Stimulated activated CD4-positive, alpha-beta T cell treated with anti-CD3 and anti-CD28 coated beads, TNF-alpha, amount 100 ng/mL, for 4 hours (primary cell): ENCODE data around the gene FARSB.

Experiments
- DNase-seq, 3 experiments: peaks; one replicate each; pipeline ENCODE4 v3.0.0-alpha.2; 2020; ENCODE audit warnings: low read depth in 3 of 3

Gene FARSB

DNA sequence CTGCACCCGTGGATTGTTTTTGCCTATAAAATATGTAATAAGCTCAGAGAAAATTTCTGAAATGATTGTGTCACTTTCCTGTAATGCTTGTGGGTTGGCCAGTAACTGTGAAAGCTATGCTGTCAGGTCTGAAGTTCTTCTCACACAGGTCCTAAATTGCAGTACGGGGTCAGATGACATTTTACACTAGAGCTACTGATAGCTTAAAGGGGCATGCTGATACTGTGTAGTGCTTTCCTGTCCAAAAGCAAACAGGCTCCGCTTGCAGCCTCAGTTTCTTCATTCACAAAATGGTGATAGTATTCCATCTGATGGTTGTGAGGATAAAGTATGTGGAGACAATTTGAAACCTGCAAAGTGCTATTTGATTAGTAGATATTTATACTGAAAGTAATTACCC, 7.6 kb upstream of the FARSB start:
- no peak for DNase-seq

DNA sequence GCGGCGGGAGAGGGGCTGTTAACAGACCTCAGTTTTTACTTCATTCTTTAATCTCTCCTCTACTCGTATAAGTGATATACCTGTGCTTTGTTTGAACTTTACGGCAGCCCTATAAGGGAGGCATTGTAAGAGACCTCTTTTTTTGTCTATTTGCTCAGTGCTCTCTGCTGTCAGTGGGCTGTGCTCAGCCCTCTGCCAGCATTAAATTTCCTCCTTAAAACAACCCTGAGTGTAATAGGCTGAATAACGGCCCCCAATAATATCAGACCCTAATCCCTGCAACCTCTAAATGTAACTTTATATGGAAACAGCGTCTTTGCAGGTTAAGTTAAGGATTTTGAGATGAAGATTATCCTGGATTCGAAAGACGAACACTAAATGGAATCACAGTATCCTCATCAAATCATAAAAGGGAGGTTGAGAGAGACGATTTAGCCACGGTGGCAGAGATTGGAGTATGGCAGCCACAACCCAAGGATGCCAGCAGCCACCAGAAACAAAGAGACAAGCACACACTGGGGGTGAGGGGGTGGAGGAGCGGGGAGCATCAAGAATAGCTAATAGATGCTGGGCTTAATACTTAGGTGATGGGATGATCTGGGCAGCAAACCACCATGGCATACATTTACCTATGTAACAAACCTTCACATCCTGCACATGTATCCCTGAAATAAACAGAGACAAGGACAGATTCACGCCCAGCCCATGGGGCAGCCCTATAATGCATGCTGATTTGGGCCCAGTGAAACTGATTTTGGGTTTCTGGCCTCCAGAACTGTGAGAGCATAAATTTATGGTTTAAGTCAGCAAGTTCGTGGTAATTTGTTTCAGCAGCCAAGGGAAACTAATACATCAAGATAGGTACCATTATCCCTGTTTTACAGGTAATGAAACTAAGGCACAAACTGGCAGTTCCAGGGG, 894 bp upstream of the FARSB start:
- DNase-seq, result no peak

DNA sequence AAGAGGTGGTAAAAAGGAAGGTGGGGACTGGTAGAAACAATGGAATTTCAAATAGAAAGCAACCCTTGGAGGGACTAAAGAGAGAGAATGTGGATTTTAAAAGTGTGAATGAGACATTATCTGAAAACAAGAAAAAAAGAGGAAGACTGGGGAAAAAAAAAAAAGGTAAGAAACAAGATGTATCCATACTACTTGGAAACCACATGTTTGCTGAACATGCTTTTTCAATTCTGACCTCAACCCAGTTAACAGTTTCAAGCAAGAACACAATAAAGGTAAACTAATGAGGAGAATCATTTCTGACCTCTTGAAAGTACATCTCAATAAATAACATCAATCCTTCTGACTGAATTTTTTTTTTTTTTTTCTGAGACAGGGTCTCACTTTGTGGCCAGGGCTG, 2.6 kb downstream of the FARSB start:
- no peak for DNase-seq

DNA sequence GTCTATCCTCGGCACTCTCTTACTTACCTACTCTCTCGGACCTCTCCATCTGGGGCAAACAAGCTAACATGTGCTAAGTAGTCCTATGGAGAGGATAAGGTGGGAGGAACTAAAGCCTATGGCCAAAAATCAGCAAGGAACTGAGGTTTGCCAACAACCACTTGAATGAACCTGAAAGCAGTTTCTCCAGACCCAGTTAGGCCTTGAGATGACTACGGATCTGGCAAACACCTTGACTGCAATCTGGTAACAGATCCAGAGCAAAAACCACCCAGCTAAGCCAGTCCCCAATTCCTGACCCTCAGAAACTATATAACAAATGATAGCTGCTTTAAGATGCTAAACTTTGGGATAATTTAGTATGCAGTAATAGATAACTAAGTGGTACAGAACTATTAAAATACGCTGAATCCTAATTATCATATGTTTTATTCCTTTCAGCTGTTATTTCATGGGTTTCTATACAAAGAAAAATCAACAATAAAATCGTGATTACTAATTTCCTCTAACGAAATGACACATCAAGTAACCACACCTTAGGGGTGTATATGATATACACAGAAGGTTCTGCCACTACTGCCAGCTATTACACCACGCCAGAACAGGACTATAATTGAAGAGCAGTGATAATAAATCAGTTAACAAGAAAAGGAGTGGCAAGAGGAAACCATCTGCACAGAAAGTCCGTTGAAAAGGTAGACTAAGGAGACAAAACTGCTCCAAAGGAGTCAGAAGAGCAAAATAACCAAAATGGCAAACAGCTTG, 3.2 kb downstream of the FARSB start:
- DNase-seq, result no peak

DNA sequence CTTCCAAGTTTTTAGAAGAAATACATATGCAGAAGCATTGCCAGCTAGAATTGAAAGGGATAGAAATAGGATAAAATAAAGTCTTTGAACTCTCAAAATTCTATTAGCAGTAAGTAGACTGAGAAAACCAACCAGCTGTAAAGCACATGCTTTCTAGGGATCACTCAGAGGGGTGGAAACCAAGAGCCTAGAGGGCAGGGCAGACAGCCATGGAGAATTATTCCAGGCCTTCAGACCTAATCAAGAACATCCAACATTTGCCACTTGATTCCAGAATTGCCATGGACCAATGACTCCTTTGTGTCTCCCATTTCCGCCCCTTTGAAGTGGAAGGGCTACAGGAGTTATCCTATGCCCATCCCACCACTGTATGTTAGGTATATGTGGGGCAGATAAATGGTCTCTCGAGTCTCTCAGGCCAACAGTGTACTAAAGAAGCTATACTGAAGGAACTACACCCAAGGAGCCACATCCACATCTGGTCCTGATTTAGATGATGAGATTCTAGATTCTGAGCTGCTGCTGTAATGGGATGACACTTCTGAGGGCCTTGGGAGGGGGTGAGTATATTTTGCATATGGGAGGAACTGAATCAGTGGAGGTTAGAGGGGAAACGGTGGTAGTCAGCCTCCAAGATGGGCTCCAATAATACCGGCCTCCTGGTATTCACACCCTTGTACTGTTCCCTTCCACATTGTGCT, 4.0 kb downstream of the FARSB start:
- no peak for DNase-seq

DNA sequence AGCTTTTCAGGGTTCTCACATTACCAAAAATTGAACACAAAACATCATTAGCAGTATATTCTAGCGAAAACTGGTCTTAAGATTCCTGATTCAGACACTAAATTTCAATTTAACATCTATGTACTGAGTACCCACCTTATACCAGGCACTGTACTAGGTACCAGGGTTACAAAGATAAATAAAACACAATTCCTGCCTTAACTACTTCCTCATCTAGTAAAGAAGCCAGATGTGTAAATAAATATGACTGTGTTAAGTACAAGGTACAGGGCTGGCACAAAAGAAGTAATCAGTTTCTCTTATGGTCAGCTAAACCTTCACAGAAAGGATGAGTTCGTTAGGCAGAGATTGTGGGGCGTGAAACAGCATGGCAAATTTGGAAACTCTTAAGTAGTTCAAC, 6.1 kb downstream of the FARSB start:
- no peak for DNase-seq

DNA sequence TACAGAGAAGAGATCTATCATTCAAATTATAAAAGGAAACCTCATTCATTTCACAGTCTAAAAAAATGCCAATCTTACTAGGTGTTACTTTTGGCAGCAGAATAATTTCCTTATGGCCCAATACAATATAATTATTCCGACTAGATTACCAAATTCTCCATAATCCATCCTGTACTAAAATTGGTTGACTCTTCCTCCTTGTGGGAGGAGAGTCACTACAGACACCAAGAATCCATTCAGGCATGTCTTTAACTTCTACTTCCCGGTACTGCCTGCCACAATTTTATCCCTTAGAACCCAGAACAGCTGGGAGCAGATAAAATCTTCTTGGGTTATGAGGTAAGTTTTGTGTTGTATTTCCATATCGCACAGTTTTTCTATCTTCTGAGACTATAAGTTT, 9.9 kb downstream of the FARSB start:
- no peak for DNase-seq

DNA sequence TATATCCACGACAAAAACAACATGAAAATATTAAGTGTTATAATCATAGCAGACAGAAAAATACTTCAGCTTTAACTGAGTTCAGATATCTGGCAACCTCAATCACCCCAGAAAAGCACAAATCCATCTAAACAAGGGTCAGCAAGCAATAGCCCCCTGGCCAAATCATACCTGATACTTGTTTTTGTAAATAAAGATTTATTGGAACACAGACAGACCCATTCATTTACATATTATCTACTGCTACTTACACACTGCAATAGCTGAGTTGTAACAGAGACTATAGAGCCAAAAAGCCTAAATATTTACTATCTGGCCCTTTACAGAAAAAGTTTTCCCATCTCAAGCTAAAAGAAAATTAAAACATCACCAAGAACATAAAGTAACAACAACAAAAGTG, 12.8 kb downstream of the FARSB start:
- no peak for DNase-seq

DNA sequence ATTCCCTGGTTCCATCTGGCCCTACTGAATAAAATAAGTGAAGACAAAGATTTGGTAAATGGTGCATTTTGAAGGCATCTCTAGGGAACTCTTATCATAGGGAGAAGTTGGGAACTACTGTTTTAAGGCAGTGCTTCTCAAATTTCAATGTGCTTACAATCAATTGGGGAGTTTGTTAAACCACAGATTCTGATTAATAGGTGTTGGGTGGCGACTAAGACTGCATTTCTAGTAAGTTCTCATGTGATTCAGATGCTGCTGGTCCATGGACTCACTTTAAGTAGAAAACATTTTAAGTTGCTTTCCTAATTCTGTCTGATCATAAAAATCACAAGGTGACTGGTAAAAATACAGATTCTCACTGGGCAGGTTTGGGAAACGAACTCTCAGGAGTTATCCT, 14.6 kb downstream of the FARSB start:
- no peak for DNase-seq

DNA sequence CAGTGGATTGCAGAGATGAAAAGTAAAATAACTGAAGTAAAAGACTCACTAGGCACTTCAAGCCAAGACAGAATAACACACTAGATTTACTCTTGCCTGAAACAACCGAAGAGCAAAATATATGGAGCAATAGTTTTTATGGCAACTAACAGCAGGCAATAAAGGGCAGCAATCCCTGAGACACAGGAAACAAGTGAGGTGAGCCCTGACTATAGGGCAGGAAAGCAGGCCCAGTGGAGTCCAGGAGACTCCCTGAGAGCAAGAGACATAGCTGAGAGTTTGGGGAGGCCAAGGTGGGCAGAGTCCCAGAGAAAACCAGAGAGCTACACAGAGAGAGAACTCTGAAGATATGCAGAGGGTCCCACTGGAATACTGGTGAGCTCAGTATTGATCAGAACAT, 18.8 kb downstream of the FARSB start:
- DNase-seq, result no peak

DNA sequence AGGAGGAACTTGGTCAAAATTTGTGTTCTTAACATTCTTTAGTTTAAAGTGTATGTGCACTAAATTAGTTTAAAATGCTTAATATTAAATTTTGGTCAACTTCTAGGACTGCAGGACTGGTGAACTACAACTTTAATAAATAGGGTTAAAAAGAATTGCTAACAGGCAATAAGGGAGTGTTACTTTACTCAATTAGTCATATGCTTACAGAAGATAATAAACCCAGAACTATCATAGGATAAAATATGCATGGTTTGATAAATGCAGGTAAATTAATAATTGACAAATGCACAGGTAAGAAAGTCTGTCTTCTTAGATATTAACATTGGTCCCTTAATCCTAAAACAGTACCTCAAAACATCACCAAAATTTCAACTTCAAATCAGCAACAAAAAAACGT, 20.6 kb downstream of the FARSB start:
- no peak for DNase-seq

DNA sequence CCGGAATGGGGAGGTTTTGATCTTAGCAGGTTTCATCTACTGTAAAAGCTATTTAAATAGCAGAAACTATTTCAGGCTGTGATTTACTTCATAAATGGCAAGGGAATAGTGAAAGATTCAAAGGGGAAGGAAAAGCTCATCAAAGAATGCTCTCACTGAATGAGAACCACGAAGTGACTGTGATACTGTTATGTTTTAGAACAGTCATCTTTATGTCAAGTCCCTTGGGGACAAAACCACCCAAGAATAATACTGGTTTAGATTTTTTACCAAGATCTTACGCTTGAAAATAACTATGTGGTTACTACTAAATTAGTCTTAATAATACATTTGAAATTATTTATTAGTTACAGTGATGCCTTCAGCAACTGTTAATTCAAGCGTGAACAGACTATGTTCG, 28.1 kb downstream of the FARSB start:
- DNase-seq, result no peak

DNA sequence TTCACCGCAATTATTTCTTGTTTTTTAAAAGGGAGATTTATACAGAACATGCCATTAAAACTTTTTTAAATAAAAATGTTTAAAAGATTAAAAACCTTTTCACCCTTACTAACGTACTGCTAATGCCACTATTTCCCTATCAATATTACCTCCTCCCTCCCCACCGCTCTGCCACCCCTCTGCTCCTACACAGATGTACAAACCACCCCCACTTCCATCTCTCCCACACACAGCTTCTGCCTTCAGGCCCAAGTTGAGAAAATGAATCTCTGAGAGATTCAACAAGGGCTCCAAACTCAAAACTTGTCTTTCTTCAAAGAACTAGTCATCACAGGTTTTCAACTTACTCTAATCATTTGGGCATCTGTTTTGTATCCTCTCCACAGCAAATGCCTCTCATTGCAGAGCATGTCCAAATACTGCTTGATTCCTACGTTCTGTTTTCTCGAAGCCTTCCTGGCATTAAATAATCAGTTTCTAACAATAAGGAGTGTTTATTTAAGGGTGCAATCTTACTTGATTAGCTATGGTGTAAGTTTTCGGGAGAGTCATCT, 32.1 kb downstream of the FARSB start:
- no peak for DNase-seq

DNA sequence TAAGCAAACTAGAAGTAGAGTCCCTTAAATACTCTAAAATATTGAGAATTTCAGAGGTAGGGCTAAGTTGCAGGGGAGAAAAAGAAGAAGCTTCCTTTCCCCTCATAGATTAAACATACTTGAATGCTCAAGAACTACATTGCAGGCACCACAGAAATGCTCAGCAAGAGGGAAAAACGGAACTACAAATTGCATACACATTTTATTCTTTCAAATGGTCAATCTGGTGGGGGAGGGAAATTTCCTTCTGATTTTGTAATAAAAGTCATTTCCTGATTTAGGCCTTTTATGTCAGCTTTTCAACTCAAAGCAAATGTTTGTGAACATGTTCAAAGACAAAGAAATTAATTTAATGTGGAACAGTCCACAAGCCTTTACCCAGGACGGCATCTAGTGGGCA, 33.0 kb downstream of the FARSB start:
- no peak for DNase-seq

DNA sequence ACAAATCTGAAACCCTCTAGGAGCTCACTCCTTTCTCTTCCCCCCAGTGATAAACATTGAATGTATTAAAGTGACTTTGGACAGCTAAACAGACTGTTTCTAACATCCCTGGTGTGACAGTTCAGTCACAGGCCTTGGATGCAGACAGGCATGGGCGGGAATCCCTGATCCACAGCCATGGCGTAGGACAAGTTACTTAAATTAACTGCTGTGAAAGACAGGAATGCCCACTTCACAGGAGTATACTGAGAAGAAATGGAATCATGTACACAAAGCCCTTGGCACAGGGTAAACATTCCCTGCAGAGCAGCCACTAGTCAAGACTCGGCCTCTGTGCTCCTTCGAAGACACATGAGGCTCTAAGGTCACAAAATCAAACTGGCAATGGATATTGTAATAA, 34.0 kb downstream of the FARSB start:
- no peak for DNase-seq

DNA sequence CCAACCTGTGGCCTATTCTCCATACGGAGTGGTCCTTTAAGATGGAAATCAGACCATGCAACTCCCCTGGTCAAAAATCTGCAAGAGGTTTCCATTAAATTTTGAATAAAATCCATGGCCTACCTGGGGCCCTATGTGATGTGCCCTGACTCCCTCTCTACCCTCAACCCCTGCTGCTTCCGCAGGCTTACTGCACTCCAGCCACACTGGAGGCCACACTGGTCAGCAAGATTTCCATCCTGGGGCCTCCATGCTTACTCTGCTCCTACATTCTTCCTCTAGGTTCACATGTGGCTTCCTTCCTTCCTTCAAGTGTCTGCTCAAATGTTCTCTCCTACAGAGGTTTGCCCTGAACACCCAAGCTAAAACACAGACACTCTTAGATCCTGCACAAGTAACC, 40.6 kb downstream of the FARSB start:
- DNase-seq, result no peak

DNA sequence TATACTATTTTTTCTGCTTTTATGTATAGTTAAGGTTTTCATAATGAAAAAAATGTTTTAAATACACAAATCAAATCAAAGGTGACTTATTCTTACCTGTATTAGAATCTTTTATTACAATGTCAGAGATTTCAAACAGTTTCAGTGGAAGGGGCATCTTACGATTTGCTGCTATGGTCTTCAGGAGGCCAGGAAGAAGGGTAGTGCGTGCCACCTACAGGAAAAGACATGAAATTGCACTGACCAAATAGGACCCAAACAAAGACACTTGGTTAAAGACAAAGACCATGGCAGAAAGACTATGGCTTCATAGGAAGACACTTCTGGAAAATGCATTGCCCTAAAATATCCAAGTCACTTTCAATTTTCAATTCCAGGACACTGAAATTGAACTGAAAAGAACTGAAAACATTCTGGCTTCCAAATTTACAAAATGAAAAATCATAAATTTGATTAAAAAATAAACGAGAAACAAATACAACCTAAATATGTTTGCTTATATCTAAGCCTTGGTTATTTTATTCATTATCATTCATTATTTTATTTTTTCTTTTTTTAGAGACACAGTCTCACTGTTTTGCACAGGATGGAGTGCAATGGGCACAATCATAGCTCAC, 42.1 kb downstream of the FARSB start:
- no peak for DNase-seq

DNA sequence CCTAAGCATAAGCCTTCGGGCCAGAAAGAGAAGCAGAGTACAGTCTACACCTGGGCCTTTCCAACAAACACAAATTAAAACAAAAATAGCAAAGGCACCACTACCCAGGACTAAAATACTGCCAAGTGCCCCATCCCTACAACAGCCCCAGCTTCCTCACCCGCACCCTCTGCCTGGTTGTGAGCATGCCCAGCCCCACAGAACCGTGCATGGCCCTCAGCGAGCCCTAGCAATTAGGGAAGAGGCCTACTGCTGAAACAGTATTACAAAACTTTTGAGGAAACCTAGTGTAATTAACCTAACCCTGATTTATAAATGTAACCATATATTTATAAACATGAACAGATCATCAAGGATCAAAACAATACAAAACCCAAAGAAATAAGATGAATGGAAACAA, 44.2 kb downstream of the FARSB start:
- DNase-seq, result no peak

DNA sequence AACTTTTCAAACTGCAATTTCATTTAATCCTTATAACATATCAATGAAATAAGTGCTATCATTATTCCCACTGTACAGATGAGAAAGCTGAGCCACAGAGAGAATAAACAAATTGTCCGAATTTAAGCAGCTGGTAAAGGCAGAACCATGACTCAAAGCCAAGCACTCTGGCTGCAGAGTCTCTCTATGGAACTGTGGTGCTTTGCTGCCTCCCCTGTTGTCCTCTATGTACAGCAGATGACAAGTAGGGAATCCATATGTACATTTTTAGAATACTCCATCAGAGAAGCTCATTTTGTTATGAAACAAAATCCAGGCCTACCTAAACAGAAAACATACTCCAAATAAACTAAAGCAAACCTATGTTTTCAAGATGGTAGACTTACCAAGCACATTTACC, 45.1 kb downstream of the FARSB start:
- DNase-seq, result no peak

DNA sequence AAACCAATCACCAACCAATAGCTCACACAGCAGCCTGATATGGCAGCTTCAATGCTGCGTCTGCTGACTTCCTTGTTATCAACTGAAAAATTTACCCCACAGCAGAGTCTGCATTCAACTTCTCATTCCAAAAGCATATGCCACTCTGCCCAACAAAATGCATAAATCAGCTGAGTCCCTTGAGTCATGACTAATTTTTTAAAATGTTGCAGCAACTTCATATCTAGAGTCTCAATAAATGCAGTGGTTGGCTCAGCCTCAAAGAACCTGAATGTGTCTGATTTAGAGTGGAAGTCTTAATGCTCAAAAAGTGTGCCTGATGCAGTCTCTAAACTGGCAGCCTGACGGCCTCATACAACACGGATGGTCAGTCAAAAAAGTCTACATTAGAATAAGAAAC, 46.5 kb downstream of the FARSB start:
- DNase-seq, result no peak

DNA sequence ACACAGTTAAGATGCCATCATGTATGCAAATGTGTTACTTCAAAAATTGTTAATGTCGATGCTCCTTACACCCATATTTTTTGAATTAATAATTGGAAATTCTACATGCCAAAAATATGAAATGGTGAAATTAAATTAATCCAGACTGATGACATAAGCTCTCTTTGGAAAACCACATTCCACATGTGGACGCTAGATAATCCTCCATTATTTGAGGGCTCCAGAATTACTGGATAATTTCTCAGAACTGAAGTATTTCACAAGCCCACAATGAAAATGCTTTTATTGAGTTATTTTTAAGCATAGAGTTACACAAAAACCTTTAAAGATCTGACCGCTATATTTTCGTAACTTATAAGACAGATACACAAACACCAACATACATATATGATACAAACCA, 47.8 kb downstream of the FARSB start:
- DNase-seq, result no peak

DNA sequence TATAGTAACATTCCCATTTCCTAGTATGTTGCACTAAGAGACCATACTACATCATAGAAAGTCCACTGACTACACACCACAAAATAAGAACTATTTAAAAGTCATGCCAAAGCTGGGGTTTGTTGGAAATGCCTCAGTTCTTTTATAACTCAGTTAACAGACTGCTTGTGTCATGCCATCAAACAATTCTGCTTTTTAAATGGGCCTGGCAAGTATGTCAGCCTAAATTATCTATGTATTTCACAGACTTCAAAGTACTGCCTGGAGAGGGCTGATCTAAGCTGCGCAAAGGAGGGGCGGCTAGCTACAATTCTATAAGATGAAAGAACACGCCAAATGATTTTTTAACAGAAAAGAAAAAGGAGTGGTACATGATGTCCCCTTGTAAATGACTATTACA, 49.6 kb downstream of the FARSB start:
- no peak for DNase-seq
